H54 (cell line): ENCODE measurements around the gene PLEKHA7.

Experiments
- DNase-seq: peaks from one replicate; pipeline ENCODE4 v3.0.0; 2011; ENCODE audit warnings: low spot score, mixed read lengths; ENCODE audit not compliant: insufficient read length
- FAIRE-seq: peaks from 3 replicates; lab custom pipeline; 2011; peaks lifted over from hg19 to GRCh38; lab: Jason Lieb, UNC
- POLR2A ChIP-seq: IDR thresholded peaks from 2 replicates; pipeline ENCODE4 v1.6.1; 2011; ENCODE audit warnings: low read depth, mild to moderate bottlenecking, low read length

PLEKHA7 gene

GRCh38 chr11:16804104-16804947, 209.9 kb downstream of the PLEKHA7 start:
- TF ChIP-seq POLR2A: no peak
- no peak for DNase-seq
- FAIRE-seq: no peak

DNA sequence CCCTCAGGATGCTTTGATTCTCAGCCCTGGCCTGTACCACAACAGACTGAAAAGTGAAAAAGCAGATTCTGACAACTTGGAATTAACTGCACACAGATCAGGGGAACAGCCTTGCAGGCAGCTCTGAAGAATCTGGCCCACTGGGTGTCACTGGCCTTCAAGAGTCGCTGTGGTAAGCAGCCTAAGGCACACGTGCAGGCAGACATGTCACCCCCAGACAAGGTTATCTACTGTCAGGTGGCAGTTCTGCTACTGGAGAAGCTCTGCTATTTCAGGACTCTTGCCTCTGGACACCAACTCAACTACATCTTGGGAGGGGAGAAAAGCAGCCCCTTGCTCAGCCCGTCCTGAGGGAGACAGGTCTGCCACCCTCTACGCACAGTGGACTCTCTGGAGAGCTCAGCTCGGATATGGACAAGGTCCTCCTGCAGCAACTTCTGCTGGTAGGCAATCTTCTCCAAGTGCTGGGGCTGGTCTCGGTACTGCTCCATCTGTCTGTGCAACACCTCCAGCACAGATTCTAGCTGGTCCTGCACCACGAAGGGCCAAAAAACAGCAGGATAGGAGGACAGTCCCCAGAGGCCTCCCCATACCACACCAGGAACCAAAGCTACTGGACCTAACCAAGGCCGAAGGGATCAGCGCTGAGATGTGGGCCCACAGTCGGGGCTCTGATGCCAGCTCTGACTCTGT, 212.8 kb downstream of the PLEKHA7 start:
- TF ChIP-seq POLR2A: no peak
- no peak for DNase-seq
- no peak for FAIRE-seq

DNA sequence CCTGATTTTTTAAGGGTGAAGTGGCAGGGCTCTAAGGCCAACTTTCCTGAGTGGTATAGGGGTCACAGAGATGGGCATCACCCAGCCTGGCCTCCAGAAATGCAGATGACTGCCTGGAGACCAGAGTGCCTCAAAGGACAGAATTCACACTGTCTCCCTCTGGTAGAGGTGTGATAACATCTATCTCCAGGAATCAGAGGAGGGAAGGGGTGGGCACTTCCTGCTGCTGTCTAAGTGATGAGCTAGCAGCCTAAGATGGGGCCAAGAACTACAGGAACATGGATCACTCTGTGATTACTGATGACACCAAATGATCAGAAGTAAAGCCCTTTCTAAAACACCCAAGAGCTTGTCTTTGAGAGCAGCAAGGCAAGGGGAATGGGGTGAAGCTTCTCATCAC, 213.8 kb downstream of the PLEKHA7 start:
- no peak for FAIRE-seq

DNA sequence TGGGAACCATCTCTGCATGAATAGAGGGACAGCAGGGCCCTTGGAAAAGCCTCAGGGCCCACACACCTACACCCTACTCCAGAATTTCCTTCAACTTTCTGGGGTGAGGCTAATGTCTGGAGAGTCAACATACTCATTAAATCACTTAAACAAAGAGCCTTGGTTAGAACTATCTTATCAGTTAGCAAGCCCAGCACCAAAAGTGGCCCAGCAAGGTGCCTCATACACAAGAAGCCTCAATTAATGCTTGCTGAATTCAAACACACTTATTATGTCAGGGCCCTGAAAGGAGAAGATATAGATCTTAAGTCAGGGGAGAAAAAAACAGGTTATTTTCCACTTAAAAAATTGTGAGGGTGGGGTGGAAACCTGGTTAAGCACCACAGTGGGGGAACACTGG, 214.3 kb downstream of the PLEKHA7 start:
- no peak for FAIRE-seq
- no peak for TF ChIP-seq POLR2A

More for the DNA sequence above, 213.8 kb downstream of the PLEKHA7 start:
- no peak for DNase-seq
- TF ChIP-seq POLR2A: no peak

GRCh38 chr11:16799221-16799620, 215.0 kb downstream of the PLEKHA7 start:
- DNase-seq (no peak), FAIRE-seq (no peak)
- TF ChIP-seq POLR2A: no peak

More for the DNA sequence above, 214.3 kb downstream of the PLEKHA7 start:
- DNase-seq: no peak

DNA sequence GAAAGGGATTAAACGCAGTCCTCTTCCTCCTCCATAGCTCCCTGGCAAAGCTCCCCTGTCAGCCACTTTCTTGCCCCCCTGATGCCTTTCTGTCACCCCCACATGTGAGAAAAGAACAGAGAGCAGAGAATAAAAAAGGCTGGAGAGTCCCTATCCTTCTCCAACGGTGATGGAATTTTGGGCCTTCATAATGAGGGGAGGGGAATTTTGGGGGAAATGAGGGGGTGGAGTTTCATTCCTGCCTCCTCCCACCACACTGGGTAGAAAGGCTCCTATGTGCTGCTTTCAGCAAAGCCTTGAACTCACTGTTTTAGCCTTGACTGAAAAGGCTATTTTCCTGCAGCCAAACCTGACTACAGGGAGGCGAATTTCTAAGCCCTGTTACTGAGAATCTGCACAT, 216.4 kb downstream of the PLEKHA7 start:
- FAIRE-seq: no peak
- no peak for DNase-seq
- no peak for TF ChIP-seq POLR2A

DNA sequence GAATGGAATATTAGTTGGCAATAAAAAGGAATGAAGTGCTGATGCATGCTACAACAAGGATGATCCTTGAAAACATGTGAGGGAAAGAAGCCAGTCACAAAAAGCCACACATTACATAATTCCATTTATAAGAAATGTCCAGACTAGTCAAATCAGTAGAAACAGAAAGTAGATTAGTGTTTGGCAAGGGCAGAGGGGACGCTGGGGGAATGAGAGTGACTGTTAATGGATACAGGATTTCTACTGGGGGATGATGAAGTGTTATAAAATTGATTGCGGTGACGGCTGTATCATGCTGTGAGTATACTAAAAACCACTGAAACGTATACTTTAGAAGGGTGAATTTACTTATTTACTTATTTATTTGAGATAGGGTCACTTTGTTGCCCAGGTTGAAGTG, 217.9 kb downstream of the PLEKHA7 start:
- no peak for TF ChIP-seq POLR2A
- FAIRE-seq (no peak), DNase-seq (no peak)

- TF ChIP-seq POLR2A: no peak
- FAIRE-seq (no peak), DNase-seq (no peak)
These were observed 219.1 kb downstream of the PLEKHA7 start for GRCh38 chr11:16795146-16795545.

- DNase-seq: no peak
- FAIRE-seq: no peak
- no peak for TF ChIP-seq POLR2A
These were observed 220.0 kb downstream of the PLEKHA7 start for GRCh38 chr11:16794047-16794818.

- no peak for TF ChIP-seq POLR2A
- no peak for FAIRE-seq
- no peak for DNase-seq
These were observed 220.7 kb downstream of the PLEKHA7 start for GRCh38 chr11:16793511-16793910.

DNA sequence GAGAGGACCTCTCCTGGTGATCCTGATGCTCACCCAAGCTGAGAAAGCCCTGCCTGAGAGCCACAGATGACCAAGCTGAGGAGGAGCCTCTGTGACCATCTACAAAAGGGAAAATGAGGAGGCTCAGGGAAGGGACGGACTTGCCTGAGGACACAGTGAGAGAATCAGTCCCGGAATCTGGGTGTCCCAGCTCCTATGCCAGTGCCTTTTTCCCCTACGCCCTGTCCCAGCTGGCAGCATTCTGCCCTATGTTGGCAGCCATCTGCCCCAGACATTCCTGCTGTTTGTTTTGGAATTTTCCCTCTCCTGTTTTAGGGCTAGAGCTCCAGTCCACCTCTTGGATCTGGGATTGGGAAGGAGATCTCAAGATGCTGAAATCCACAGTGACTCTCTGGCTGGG, 221.2 kb downstream of the PLEKHA7 start:
- TF ChIP-seq POLR2A: no peak
- DNase-seq (no peak), FAIRE-seq (no peak)

GRCh38 chr11:16792426-16792825, 221.8 kb downstream of the PLEKHA7 start:
- FAIRE-seq: no peak

GRCh38 chr11:16791191-16791961, 222.8 kb downstream of the PLEKHA7 start:
- peak; percentile 75 for DNase-seq
- no peak for TF ChIP-seq POLR2A
- peak; percentile 79 for FAIRE-seq

More at GRCh38 chr11:16792426-16792825, 221.8 kb downstream of the PLEKHA7 start:
- TF ChIP-seq POLR2A: no peak
- DNase-seq: no peak
